Medulla oblongata (tissue), 1 donor: ENCODE results near the gene LINGO3.

Source experiments
- DNase-seq: peaks from one replicate; pipeline ENCODE4 v3.0.0-alpha.2; 2015; ENCODE audit errors: extremely low spot score

The LINGO3 gene

GRCh38 chr19:2328401-2329148, 20.6 kb upstream of the LINGO3 start, which contains the start of the genes LSM7 and SPPL2B:
Gene LSM7 (minus strand): TSS chr19:2328586. CDS start chr19:2328566, 20 bp downstream.
Gene SPPL2B (plus strand): TSS chr19:2328684. CDS start chr19:2328710, 26 bp downstream.
- peak; percentile 92 for DNase-seq

GRCh38 chr19:2327773-2328400, 19.9 kb upstream of the LINGO3 start:
- DNase-seq = peak; percentile 66

- no peak for DNase-seq
These were observed 18.9 kb upstream of the LINGO3 start for GRCh38 chr19:2326699-2327360.

- DNase-seq = no peak
These were observed 17.5 kb upstream of the LINGO3 start for GRCh38 chr19:2325281-2326046.

GRCh38 chr19:2324220-2324948, 16.4 kb upstream of the LINGO3 start:
- DNase-seq = no peak

- no peak for DNase-seq
These were observed 15.8 kb upstream of the LINGO3 start for GRCh38 chr19:2323707-2324106.

GRCh38 chr19:2321565-2322283, 13.8 kb upstream of the LINGO3 start:
- no peak for DNase-seq

- DNase-seq = no peak
These were observed 13.0 kb upstream of the LINGO3 start for GRCh38 chr19:2320939-2321338.

GRCh38 chr19:2320049-2320448, 12.1 kb upstream of the LINGO3 start:
- no peak for DNase-seq

GRCh38 chr19:2319551-2319950, 11.6 kb upstream of the LINGO3 start:
- no peak for DNase-seq

GRCh38 chr19:2318923-2319322, 11.0 kb upstream of the LINGO3 start:
- no peak for DNase-seq

GRCh38 chr19:2317756-2318155, 9.8 kb upstream of the LINGO3 start:
- no peak for DNase-seq

- no peak for DNase-seq
These were observed 9.3 kb upstream of the LINGO3 start for GRCh38 chr19:2317300-2317699.

- DNase-seq = peak; percentile 89
These were observed 7.9 kb upstream of the LINGO3 start for GRCh38 chr19:2315818-2316353.

GRCh38 chr19:2315121-2315817, 7.3 kb upstream of the LINGO3 start:
- DNase-seq = no peak

- no peak for DNase-seq
These were observed 5.0 kb upstream of the LINGO3 start for GRCh38 chr19:2312820-2313501.

- no peak for DNase-seq
These were observed 3.1 kb upstream of the LINGO3 start for GRCh38 chr19:2311093-2311492.

- peak; percentile 57 for DNase-seq
These were observed 1.9 kb upstream of the LINGO3 start for GRCh38 chr19:2309734-2310362.
